Panc1 (cell line): Measurements from ENCODE around the gene MRPL51. TPM values are rescaled to one million over a fixed set of nuclear protein-coding genes. Genes with fewer than 3 reads are reported as not detected.

Source experiments
- ATAC-seq: fragments of 200-7000 bp; cut with Tn5 transposase; 2 replicates; pipeline ENCODE4 v1.9.1; 2020; ENCODE audit warnings: mild to moderate bottlenecking, moderate library complexity
- BruUV-seq: library from RNA; stranded (reverse); fragments of 400-500 nt; replicated peaks from 2 replicates; lab custom pipeline; 2021; lab: Mats Ljungman, UMichigan
- CTCF ChIA-PET: fragments of 300-600 bp; sonication (Branson Sonifier 250); formaldehyde crosslinking; loops from one replicate; lab custom pipeline; 2022; ENCODE audit warnings: antibody characterized with exemption; lab: Charles Lee
- POLR2A ChIA-PET: fragments of 300-600 bp; sonication (Branson Sonifier 250); formaldehyde crosslinking; loops from one replicate; lab custom pipeline; 2022; ENCODE audit warnings: antibody characterized with exemption; lab: Charles Lee
- DNase-seq: peaks from one replicate; pipeline ENCODE4 v3.0.0-alpha.2; 2010; ENCODE audit warnings: low read depth, low spot score
- H3K27ac ChIP-seq: 2 replicates; pipeline ENCODE4 v1.5.1; 2011; ENCODE audit warnings: mild to moderate bottlenecking, low read length, inconsistent platforms
- H3K27me3 ChIP-seq: fragments of 200-500 bp; sonication (Bioruptor generic); 2 replicates; pipeline ENCODE4 v1.6.0; 2014; ENCODE audit warnings: low read length, inconsistent platforms; ENCODE audit not compliant: control insufficient read depth, insufficient read depth
- H3K36me3 ChIP-seq: fragments of 200-500 bp; sonication (Bioruptor generic); 2 replicates; pipeline ENCODE4 v1.5.1; 2014; ENCODE audit warnings: inconsistent platforms, mild to moderate bottlenecking, low read length, moderate library complexity; ENCODE audit not compliant: control insufficient read depth, insufficient read depth
- H3K4me1 ChIP-seq: 2 replicates; pipeline ENCODE4 v1.5.1; 2011; ENCODE audit warnings: inconsistent platforms, mild to moderate bottlenecking, low read length, moderate library complexity; ENCODE audit not compliant: control insufficient read depth, insufficient read depth
- H3K4me3 ChIP-seq, 2 experiments: 2 replicates each; pipeline ENCODE4 v1.5.1; 2011 to 2012; ENCODE audit warnings: low read depth in 2 of 2, low read length in 2 of 2, mild to moderate bottlenecking in 2 of 2, inconsistent platforms in 1 of 2, moderate library complexity in 1 of 2
- H3K9me3 ChIP-seq: fragments of 200-500 bp; sonication (Bioruptor generic); 2 replicates; pipeline ENCODE4 v1.5.1; 2014; ENCODE audit warnings: low read depth, mild to moderate bottlenecking, inconsistent platforms, low read length, moderate library complexity; ENCODE audit not compliant: control insufficient read depth, insufficient read depth
- CTCF ChIP-seq: fragments of 450-650 bp; IDR thresholded peaks from 2 replicates; pipeline ENCODE4 v1.5.1; 2017; ENCODE audit warnings: mild to moderate bottlenecking
- POLR2AphosphoS5 ChIP-seq: IDR thresholded peaks from 2 replicates; pipeline ENCODE4 v1.6.1; 2012; ENCODE audit warnings: mild to moderate bottlenecking, low read depth, low read length, moderate library complexity
- REST ChIP-seq, 2 experiments: IDR thresholded peaks; 2 replicates each; pipeline ENCODE4 v1.6.1; 2011 to 2012; ENCODE audit warnings: low read depth in 2 of 2, control low read depth in 1 of 2, low read length in 1 of 2, mild to moderate bottlenecking in 1 of 2, moderate library complexity in 1 of 2; ENCODE audit not compliant: insufficient read depth in 1 of 2
- SIN3A ChIP-seq: IDR thresholded peaks from 2 replicates; pipeline ENCODE4 v1.6.1; 2012; ENCODE audit warnings: low read depth, mild to moderate bottlenecking, low read length, moderate library complexity, borderline replicate concordance; ENCODE audit not compliant: insufficient read depth
- TCF7L2 ChIP-seq: IDR thresholded peaks from 2 replicates; pipeline ENCODE4 v1.6.1; 2011; ENCODE audit warnings: mild to moderate bottlenecking, low read depth, low read length, inconsistent platforms
- in situ Hi-C: cut with HindIII; loops from 2 replicates; pipeline ENCODE4 v1.10.0; 2016; ENCODE audit warnings: low sequenced_read_pairs, low pct_unique_long_range_greater_than_20kb
- intact Hi-C: fragments of 100-400 bp; cut with micrococcal nuclease; formaldehyde crosslinking; loops from one replicate; pipeline ENCODE4 v1.10.0; 2022; ENCODE audit not compliant: unreplicated experiment
- total RNA-seq: library from RNA; stranded (reverse); gene quantifications from one replicate; pipeline ENCODE4 v1.2.1, GENCODE V29; 2021; ENCODE audit not compliant: unreplicated experiment

The MRPL51 gene
- total RNA-seq, 1 experiment from 2014 or later = 194 TPM

DNA sequence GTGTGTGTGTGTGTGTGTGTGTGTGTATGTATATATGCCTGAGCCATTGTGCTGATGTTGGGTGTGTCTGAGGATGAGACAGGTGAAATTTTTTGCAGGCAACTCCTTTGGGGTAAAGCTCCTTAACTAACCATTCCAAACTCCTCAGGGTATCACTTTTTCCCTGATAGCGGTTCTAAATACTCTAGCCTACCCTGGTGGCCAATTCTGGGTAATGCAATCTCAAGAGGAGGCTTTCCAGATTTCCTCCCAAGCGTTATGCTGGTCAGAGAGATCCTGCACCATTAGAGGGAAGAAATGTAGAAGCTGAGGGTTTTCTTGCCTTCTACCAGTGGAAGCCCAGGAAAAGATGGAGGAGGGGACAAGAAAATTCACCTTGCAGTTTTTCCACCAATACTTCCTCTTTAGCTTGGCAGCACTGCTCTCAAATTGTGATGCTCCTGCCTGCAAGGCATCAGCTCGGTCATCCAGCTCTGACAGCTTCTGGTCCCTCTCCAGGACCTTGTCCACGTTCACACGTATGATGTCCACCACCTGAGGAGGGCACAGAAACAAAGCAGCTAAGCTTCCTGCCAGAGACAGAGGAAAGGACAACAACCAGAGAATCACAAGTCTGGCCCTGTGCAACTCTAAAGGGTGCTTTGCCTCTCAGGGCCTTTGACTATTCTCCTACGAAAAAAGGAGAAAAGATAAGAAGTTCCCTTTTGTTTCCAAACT is 27.4 kb downstream of the MRPL51 start:
- DNase-seq (peak; percentile 41), ATAC-seq (peak; percentile 64; the same call in 1 of the 2 replicates)
- CTCF ChIA-PET = interaction anchor here (0.6 to 1.5 kb wide), 6 partner anchors 23 to 143 kb away, joined by 3 to 7 read pairs (median 4); no protein-coding TSS in a partner anchor
- POLR2A ChIA-PET = interaction anchor here (0.6 kb wide), 2 partner anchors 145 to 408 kb away, joined by 3 read pairs; no protein-coding TSS in a partner anchor
- TF ChIP-seq REST (IDR thresholded peaks at IDR 0.05; ENCODE audit: insufficient read depth in 1 of 2, low read depth in 2 of 2, low read length in 1 of 2) (no peak), CTCF (peak; percentile 83)
- no TSS peak for BruUV-seq
- H3K36me3 ChIP-seq = no peaks in the 10 kb centered on the region; the same call in none of the 2 replicates
- intact Hi-C loops (loop anchor here (1.0 to 5.0 kb wide), 2 partner anchors 42 to 138 kb away; no protein-coding TSS in a partner anchor), in situ Hi-C loops (no loop called here)
- H3K9me3 ChIP-seq = no peaks in the 10 kb centered on the region
- H3K4me1 ChIP-seq = peaks cover 9% of the 10 kb centered on the region
- no peak overlapping the region for H3K27ac ChIP-seq
- H3K27me3 ChIP-seq = no peaks in the 10 kb centered on the region
- H3K4me3 ChIP-seq = no peak overlapping the region

DNA sequence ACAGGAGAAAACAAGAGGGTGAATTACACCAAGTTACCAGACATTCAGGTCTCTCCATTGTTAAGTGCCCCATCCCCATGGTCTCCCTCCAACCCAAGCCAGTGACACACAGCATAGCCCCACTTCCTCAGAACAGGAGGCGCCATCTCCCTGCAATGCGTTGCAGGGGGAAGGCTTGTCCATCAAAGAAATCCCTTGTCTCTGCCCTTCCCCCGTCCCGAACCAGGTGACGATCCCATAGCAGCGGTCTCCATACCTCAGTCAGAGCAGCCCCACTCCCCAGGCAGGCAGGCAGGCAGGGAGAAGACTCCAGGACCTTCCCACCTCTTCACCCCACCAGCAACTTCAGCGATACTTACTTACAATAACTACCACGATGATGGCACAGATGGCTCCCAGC is 28.5 kb downstream of the MRPL51 start:
- CTCF ChIA-PET = interaction anchor here (1.2 to 1.5 kb wide), 2 partner anchors 25 to 138 kb away, joined by 4 to 7 read pairs; no protein-coding TSS in a partner anchor
- in situ Hi-C loops = no loop called here
- POLR2A ChIA-PET = no interaction called here

More for the DNA sequence above, 28.5 kb downstream of the MRPL51 start:
- ATAC-seq = no peak
- BruUV-seq = no TSS peak
- intact Hi-C loops = no loop called here
- TF ChIP-seq CTCF = no peak
- no peak for TF ChIP-seq TCF7L2
- TF ChIP-seq SIN3A = no peak
- no peak for TF ChIP-seq POLR2AphosphoS5
- TF ChIP-seq REST (IDR thresholded peaks at IDR 0.05; ENCODE audit: insufficient read depth in 1 of 2, low read depth in 2 of 2, low read length in 1 of 2) = no peak
- no peak for DNase-seq
- Histone ChIP-seq H3K9me3 (no peaks in the 10 kb centered on the region), H3K36me3 (no peaks in the 10 kb centered on the region; the same call in 1 of the 2 replicates), H3K4me1 (peaks cover 9% of the 10 kb centered on the region), H3K4me3 (no peak overlapping the region), H3K27ac (no peak overlapping the region), H3K27me3 (no peaks in the 10 kb centered on the region)
